ENCODE results near the gene PARVA.
"Not testable (repeated sequence)": the region's sequence is repeated elsewhere in the genome, so short reads cannot be mapped to it uniquely, and the experiment has no call there.

The PARVA gene

GRCh38 chr11:12377106-12377823 is at the start of gene PARVA:
TSS of gene PARVA (plus strand) at chr11:12377571. CDS start at chr11:12377648, 77 bp downstream.
- H3K4me1 ChIP-seq, result peaks cover 12% of the 10 kb centered on the region
- peak within 1 kb of the TSS; percentile 32; the same call in 1 of the 2 replicates for H3K4me2 ChIP-seq
- H3K36me3 ChIP-seq, result no peaks in the 10 kb centered on the region
- peaks cover 54% of the 10 kb centered on the region for H3K9me3 ChIP-seq
- H3K27ac ChIP-seq, result 0 out of 2 replicates have a peak within 1 kb of the TSS, but pooled peaks have one; percentile 23
- no peak within 1 kb of the TSS for H3K4me3 ChIP-seq
- no peaks in the 10 kb centered on the region for H3K27me3 ChIP-seq
- H3K9ac ChIP-seq, result no peak within 1 kb of the TSS
- no peak for TF ChIP-seq Cebpa-rat (IDR thresholded peaks at IDR 0.05)
- H4K20me1 ChIP-seq, result no peaks in the 10 kb centered on the region

GRCh38 chr11:12329169-12329568 is 48.2 kb upstream of the PARVA start:
- H3K9ac ChIP-seq, result no peak overlapping the region
- H3K4me3 ChIP-seq, result no peak overlapping the region
- no peak overlapping the region for H3K27ac ChIP-seq
- no peaks in the 10 kb centered on the region for H4K20me1 ChIP-seq
- H3K4me2 ChIP-seq, result no peak overlapping the region
- no peaks in the 10 kb centered on the region for H3K36me3 ChIP-seq
- no peaks in the 10 kb centered on the region for H3K9me3 ChIP-seq
- H3K27me3 ChIP-seq, result no peaks in the 10 kb centered on the region
- no peak for TF ChIP-seq Cebpa-rat (IDR thresholded peaks at IDR 0.05)
- no peaks in the 10 kb centered on the region; the same call in 1 of the 2 replicates for H3K4me1 ChIP-seq

- Histone ChIP-seq H3K4me3 (no peak overlapping the region), H3K4me1 (no peaks in the 10 kb centered on the region; the same call in 1 of the 2 replicates), H3K9ac (no peak overlapping the region), H3K4me2 (no peak overlapping the region), H3K27ac (no peak overlapping the region), H3K36me3 (no peaks in the 10 kb centered on the region), H3K9me3 (no peaks in the 10 kb centered on the region), H3K27me3 (no peaks in the 10 kb centered on the region), H4K20me1 (no peaks in the 10 kb centered on the region)
- no peak for TF ChIP-seq Cebpa-rat (IDR thresholded peaks at IDR 0.05)
Measured at GRCh38 chr11:12329797-12330196, 47.6 kb upstream of the PARVA start.

- no peak for TF ChIP-seq Cebpa-rat (IDR thresholded peaks at IDR 0.05)
- H3K4me2 ChIP-seq, result no peak overlapping the region
Measured at GRCh38 chr11:12330485-12331231, 46.7 kb upstream of the PARVA start.

GRCh38 chr11:12331239-12331874 is 46.0 kb upstream of the PARVA start:
- Histone ChIP-seq H3K4me1 (no peaks in the 10 kb centered on the region; the same call in 1 of the 2 replicates), H4K20me1 (no peaks in the 10 kb centered on the region), H3K9me3 (no peaks in the 10 kb centered on the region), H3K9ac (no peak overlapping the region), H3K27me3 (no peaks in the 10 kb centered on the region), H3K36me3 (no peaks in the 10 kb centered on the region), H3K4me2 (no peak overlapping the region), H3K4me3 (no peak overlapping the region), H3K27ac (no peak overlapping the region)
- no peak for TF ChIP-seq Cebpa-rat (IDR thresholded peaks at IDR 0.05)

More at GRCh38 chr11:12330485-12331231, 46.7 kb upstream of the PARVA start:
- no peaks in the 10 kb centered on the region for H3K9me3 ChIP-seq
- no peaks in the 10 kb centered on the region for H3K36me3 ChIP-seq
- H3K4me3 ChIP-seq, result no peak overlapping the region
- H3K4me1 ChIP-seq, result no peaks in the 10 kb centered on the region; the same call in 1 of the 2 replicates
- H4K20me1 ChIP-seq, result no peaks in the 10 kb centered on the region
- no peak overlapping the region for H3K27ac ChIP-seq
- no peak overlapping the region for H3K9ac ChIP-seq
- H3K27me3 ChIP-seq, result no peaks in the 10 kb centered on the region

- H4K20me1 ChIP-seq, result no peaks in the 10 kb centered on the region
- peaks cover 15% of the 10 kb centered on the region; the same call in 1 of the 2 replicates for H3K9me3 ChIP-seq
- H3K9ac ChIP-seq, result no peak overlapping the region
Measured at GRCh38 chr11:12343526-12343925, 33.8 kb upstream of the PARVA start.

GRCh38 chr11:12353534-12353933 is 23.8 kb upstream of the PARVA start:
- Histone ChIP-seq H3K27me3 (no peaks in the 10 kb centered on the region), H3K36me3 (no peaks in the 10 kb centered on the region), H3K4me3 (no peak overlapping the region), H3K9ac (no peak overlapping the region), H3K4me2 (no peak overlapping the region), H3K9me3 (no peaks in the 10 kb centered on the region), H3K27ac (no peak overlapping the region), H4K20me1 (no peaks in the 10 kb centered on the region), H3K4me1 (no peaks in the 10 kb centered on the region)
- no peak for TF ChIP-seq Cebpa-rat (IDR thresholded peaks at IDR 0.05)

More at GRCh38 chr11:12343526-12343925, 33.8 kb upstream of the PARVA start:
- Histone ChIP-seq H3K4me1 (no peaks in the 10 kb centered on the region), H3K4me2 (no peak overlapping the region), H3K36me3 (no peaks in the 10 kb centered on the region), H3K27me3 (no peaks in the 10 kb centered on the region), H3K4me3 (no peak overlapping the region), H3K27ac (no peak overlapping the region)
- no peak for TF ChIP-seq Cebpa-rat (IDR thresholded peaks at IDR 0.05)

GRCh38 chr11:12354750-12355545 is 22.4 kb upstream of the PARVA start:
- H3K4me3 ChIP-seq, result no peak overlapping the region
- H3K4me2 ChIP-seq, result no peak overlapping the region
- no peak overlapping the region for H3K27ac ChIP-seq
- no peaks in the 10 kb centered on the region for H4K20me1 ChIP-seq
- no peaks in the 10 kb centered on the region for H3K4me1 ChIP-seq
- no peaks in the 10 kb centered on the region for H3K27me3 ChIP-seq
- no peak for TF ChIP-seq Cebpa-rat (IDR thresholded peaks at IDR 0.05)
- H3K9ac ChIP-seq, result no peak overlapping the region
- no peaks in the 10 kb centered on the region for H3K36me3 ChIP-seq
- no peaks in the 10 kb centered on the region for H3K9me3 ChIP-seq

- Histone ChIP-seq H3K9me3 (no peaks in the 10 kb centered on the region), H3K9ac (no peak overlapping the region), H3K4me1 (no peaks in the 10 kb centered on the region), H3K27me3 (no peaks in the 10 kb centered on the region), H3K27ac (no peak overlapping the region), H3K4me3 (no peak overlapping the region), H4K20me1 (no peaks in the 10 kb centered on the region), H3K36me3 (no peaks in the 10 kb centered on the region), H3K4me2 (no peak overlapping the region)
- no peak for TF ChIP-seq Cebpa-rat (IDR thresholded peaks at IDR 0.05)
Measured at GRCh38 chr11:12356944-12357655, 20.3 kb upstream of the PARVA start.

GRCh38 chr11:12357697-12358096 is 19.7 kb upstream of the PARVA start:
- H3K27me3 ChIP-seq, H3K4me2 ChIP-seq, H4K20me1 ChIP-seq, H3K36me3 ChIP-seq, H3K9ac ChIP-seq, H3K4me3 ChIP-seq, H3K27ac ChIP-seq, H3K4me1 ChIP-seq, H3K9me3 ChIP-seq: not testable (repeated sequence)

Data from BLaER1 (cell line).